Activated CD4-positive, CD25-positive, alpha-beta regulatory T cell treated with anti-CD3 and anti-CD28 coated beads, Interleukin-2, amount 50 U/mL, for 16 hours (primary cell): ENCODE data around the gene NKD1.
"Not testable (repeated sequence)": the region's sequence is repeated elsewhere in the genome, so short reads cannot be mapped to it uniquely, and the experiment has no call there.

Source experiments
- DNase-seq: peaks from one replicate; pipeline ENCODE4 v3.0.0-alpha.2; 2020; ENCODE audit warnings: low read depth, low spot score

Gene NKD1, protein sequence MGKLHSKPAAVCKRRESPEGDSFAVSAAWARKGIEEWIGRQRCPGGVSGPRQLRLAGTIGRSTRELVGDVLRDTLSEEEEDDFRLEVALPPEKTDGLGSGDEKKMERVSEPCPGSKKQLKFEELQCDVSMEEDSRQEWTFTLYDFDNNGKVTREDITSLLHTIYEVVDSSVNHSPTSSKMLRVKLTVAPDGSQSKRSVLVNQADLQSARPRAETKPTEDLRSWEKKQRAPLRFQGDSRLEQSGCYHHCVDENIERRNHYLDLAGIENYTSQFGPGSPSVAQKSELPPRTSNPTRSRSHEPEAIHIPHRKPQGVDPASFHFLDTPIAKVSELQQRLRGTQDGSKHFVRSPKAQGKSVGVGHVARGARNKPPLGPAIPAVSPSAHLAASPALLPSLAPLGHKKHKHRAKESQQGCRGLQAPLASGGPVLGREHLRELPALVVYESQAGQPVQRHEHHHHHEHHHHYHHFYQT

DNA sequence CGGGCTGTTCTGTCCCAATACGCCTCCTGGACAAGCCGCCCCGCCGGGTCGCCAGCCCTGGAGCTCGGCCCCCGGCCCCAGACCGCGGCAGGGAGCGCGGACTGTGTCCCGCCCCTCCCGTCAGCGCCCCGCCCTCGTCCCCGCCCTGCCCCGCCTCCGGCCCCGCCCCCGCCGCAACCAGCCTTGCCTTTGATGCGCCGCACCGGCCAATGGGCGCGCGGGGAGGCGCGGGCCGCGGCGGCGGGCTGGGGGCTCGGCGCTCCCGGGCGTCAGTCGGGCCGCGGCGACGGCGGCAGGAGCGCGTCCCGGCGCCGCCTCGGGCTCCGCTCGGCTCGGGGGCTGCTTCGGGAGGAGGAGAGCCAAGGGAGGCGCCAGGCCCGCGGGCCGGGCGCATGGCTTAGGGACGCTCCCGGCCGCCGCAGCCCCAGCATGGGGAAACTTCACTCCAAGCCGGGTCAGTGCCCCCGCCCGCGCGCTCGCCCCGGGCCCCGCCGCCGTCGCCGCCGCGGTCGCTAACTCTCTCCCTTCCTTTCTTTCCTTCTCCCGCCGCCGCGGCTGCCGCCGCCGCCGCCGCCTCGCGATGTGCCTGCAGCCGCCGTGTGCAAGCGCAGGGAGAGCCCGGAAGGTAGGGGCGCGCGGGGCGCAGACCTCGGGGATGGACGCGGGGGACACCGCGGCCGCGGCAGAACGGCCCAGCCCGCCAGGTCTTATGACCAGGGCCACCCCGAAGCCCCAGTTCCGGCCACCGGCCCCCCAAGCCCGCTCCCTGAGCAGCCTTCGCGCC lies at the start of gene NKD1:
NKD1 (plus strand) TSS at position 272 of the 784 bp plus-strand sequence; CDS start at position 430, 158 bp downstream.
- DNase-seq = peak; percentile 35

DNA sequence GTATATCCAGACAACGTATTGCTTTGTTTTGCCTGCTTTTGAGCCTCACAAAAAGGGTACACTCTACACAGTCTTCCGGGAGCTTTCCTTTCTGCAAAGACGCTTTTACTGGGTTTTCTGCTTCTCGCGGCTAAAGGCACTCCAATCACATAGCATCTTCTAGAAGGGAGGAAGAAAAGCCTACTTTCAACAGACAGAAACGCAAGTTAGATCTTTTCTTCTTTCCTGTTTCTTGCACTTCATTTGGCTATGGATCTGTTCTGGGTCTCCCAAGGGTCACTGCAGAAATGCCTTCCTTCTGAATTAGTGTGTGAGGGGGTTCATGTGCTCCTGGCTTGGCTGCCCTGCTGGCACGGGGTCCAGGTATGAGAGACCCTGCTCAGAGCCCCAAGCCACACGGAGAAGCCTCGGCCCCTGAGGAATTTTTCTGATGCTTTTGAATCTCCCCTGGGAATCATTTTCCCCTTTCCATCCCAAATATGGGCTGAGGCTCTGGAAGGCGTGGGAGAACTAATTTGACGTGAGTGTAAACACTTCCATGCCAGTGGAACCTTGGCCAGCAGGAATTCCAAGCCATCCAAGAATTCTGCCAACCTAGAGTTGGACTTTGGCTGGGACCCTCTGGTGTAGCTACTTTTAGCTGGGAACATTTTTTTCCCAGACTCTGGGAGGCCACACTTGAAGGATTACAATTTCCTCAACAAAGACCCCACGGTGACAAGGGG lies 49.6 kb upstream of the NKD1 start:
- no peak for DNase-seq

DNA sequence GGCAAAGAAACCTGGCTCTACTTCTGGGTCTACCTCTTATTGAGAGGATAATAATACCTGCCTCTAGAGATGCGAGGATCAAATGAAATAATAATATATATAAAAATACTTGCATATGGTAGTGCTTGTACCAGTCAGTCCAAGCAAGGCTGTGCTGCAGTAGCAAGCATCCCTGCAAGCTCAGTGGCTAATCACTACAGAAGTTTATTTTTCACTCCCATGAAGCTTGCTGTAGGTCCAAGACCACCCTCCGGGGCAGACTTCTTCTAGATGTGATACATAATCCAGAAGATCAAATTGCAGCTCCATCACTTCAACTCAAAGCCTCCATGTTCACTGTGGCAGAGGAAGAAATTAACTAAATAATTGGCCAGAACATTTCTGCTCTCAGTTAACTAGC lies 48.9 kb upstream of the NKD1 start:
- no peak for DNase-seq

DNA sequence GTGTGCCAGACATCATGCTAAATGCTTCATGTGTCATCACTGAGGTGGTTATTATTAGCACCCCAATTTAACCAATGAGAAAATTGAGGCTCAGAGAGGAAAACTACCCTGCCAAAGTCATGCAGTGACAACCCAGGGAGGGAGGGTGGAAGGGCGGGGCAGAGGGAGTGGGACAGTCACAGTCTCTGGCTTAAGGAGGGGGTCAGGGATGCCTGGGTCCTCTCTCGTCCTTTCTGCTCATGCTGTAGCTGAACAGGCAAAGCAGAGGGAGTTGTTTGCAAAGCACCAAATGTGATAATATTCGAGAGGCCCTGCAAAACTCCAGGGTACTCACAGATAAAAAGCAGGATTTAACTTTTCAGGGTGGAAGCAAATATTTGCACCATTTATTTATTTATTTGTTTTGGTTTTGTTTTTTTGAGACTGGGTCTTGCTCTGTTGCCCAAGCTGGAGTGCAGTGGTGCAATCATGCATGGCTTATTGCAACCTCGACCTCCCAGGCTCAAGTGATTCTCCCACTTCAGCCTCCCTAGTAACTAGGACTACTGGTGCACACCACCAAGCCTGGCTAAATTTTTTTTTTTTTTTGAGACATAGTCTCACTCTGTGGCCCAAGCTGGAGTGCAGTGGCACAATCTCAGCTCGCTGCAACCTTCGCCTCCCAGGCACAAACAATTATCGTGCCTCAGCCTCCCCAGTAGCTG lies 47.9 kb upstream of the NKD1 start:
- no peak for DNase-seq

DNA sequence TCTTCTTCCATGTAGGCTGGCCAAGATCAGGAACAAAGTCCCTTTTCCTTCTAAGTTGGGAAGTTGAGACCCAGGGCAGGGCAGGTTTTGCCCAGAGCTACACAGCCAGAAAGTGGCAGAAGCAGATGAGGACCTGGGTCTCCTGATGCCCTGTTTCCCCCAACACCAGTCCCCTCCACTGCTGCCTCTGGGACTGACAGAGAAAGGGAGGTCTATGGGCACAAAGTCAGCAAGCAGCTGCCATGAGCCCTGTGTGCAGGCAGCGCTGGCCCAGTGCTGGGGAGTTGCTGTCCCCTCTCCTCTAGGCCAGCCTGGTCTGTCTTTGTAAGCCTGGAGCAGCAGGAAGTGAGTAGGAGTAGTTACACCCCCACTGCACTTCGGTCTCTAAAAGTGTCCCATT lies 46.9 kb upstream of the NKD1 start:
- no peak for DNase-seq

DNA sequence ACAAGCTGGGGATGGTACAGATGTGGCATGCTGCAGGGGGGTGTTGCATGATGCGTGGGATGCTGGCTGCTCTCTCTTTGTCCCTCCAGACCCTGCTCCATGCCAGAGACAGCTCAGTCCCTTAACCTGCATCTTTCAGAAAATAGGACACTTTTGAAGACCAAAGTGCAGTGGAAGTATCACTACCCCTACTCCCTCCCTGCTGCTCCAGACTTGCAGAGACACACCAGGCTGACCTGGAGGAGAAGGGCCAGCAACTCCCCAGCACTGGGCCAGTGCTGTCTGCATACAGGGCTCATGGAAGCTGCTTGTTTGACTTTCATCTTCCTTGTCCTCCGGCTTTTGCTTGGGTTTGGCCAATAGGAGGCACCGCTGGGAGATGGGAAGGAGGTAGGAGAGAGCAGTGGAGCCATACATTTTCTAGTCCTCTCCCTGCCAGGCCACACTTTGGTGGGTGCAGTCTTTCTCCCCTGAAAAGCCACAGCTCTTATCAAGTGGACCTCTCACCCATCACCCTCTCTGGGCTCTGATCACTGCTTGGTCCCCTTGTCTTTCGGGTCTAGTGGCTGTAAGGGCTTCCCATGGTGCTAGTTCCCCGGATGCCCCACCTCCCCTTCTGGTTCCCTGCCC lies 46.1 kb upstream of the NKD1 start:
- no peak for DNase-seq

DNA sequence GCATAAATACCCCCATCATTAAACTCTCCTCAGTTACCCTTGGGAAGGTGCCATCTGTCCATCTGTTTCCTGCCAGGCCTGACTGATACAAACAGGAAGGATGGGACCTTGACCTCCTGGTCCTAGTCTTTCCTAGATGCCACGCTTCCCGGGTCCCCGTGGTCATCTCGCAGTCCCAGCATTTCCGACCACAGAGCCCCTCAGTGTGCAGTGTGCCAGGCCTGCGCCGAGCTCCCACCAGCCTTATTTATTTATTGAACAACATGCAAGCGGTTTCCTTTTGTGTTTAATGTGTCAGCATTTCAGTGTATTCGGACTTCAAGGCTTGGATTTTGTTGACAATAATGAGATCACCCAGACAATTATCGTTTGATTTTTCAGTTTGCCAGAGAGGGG lies 45.6 kb upstream of the NKD1 start:
- DNase-seq = no peak

DNA sequence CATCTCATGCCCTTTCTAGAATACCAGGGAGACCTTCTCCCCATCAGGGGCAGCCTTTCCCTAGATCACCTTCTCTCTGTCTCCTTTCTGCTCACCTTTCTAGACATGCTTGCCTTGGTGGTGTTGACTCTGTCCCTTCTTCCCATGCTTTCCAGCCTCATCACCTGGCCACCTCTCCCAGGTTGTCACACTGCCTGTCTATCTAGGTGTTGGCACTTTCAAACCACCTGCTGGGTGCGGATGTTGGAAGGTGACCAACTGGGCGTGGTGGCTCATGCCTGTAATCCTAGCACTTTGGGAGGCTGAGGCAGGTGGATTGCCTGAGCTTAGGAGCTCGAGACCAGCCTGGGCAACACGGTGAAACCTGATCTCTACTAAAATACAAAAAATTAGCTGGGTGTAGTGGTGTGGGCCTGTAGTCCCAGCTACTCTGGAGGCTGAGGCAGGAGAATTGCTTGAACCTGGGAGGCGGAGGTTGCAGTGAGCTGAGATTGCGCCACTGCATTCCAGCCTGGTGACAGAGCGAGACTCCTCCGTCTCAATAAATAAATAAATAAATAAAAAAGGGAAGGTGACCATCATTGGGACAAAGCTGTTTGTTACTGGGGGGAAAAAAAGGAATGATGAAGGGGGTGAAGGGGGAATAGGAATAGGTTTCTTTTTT lies 44.2 kb upstream of the NKD1 start:
- DNase-seq = not testable (repeated sequence)

DNA sequence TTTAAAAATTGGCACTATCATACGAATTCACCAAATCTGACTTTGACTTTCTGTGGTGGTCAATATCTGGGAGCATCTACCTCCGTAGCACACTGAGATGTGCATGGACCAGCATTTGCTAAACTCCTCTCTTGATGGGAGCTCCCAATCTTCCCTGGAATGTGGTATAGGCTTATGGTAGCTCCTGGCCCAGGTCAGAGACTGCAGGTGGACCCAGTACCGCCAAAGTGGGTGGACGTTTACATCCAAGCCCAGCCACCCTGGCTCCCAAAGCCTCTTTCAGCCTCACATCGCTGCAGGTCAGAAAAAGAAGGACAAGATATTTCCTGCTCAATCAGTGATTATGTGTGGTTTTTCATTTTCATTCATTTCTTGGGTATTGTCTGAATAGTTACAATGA lies 43.1 kb upstream of the NKD1 start:
- DNase-seq = no peak

DNA sequence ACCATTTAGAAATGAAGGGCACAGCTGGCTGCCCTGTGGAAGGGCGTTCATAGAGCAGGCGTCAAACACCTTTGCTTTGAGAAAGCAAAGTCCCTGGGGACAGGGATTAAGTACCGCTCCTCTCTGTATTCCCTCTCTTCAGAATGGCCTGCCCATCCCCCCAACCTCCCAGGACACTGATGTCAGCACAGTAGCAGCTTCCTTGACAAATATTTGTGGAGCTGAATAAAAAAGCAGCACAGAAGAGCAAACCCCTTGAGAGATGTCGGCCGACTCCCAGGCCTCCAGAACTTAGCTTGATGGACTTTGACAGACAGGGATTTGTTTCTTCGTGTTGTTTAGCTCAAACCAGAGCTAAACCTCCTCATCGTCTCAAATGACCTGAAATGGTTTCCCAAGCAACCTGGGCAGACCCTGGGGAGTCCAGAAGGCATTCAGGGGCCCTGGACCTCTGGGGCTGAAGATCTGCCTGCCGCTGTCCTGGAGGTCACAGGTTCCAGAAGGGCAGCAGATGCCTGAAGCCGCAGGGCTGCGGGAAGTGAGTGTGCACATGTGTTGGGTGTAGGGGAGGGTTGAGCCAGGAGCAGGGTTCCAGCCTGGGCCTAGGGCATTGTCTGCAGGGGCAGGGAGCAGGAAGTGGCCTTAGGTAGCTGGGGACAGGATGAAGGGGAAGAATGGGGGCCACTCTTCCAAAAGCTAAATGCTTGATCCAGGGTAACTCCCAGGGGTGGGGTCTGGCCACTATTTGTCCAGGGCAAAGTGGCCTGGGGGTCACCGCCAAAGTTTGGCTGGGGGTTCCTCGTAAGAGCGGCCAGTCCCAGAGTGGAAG lies 42.3 kb upstream of the NKD1 start:
- no peak for DNase-seq

DNA sequence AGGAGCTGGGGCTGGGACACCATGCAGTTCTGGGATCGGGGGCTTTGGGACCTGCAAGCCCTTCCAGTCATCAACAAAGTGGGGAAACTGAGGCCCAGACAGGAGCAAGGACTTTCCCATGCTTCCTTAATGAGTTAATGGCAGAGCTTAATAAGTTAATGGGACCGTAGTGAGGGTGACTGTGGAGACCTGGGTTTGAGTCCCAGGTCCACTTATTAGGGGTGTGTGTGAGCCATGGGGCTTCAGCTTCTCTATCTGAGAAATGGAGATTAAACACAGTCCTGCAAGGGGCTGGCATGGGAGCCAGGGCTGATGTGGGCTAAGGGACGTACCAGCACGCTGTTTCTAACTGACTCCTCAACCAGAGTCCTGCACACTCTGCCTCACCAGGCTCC lies 41.7 kb upstream of the NKD1 start:
- DNase-seq = no peak

DNA sequence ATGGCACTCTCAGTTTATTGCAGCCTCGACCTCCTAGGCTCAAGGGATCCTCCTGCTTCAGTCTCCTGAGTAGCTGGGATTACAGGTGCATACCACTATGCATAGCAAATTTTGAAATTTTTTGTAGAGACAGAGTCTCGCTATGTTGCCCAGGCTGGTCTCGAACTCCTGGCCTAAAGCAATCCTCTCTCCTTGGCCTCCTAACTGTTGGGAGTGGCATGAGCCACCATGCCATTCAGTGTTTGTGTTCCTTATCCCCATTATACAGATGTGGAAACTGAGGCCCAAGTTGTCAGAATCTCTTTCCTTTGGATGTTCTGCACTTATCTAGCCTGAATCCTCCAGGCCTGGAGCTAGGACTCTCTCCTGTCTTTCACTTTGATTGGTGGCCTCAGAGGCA lies 40.8 kb upstream of the NKD1 start:
- no peak for DNase-seq

DNA sequence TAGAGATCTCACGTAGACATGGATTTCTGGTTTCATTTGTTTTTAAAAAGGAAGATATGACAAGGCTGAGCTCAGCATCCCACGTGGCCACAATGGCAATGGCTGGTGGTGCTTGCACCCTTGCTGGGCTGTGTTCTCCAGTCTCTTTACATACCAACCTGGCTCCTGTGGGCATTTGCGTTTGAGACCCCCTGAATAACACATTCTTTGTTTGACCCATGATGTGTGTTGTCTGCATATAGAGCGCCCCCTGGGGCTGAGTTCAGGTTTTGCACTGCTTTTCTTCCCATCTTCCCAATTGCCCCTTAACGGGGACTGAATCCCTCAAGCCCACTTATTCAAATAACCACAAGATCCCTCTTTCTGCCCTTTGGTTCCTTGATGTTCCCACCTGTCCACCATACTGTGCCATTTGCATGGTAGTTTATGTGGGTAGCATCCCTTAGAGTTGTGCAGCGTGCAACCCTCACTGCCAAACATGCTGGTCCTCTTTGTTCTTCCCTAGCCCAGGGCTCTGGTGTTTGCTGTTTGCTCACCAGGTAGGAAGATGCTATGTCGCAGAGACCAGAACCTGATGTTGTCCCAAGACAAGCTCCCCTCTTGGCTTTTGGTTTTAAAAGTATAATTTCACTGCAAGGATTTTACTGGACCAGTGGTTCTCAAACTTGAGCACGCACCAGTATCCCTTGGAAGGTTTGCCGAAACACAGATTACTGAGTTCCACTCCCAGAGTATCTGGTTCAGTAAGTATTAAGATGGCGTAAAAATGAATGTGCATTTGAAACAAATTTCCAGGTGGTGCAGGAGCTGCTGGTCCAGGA lies 38.5 kb upstream of the NKD1 start:
- DNase-seq = peak; percentile 21

DNA sequence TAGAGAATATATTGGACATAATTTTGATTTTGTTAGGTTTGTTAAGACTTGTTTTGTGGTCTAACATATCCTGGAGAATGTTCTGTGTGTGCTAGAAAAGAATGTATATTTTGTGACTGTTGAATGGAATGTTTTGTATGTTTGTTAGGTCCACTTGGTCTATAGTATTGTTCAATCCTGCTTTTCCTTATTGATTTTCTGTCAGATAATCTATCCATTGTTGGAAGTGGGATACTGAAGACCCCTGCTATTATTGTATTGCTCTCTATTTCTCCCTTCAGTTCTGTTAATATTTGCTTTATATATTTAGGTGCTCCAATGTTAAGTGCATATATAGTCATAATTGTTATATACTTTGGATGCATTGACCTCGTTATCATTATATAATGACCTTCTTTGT lies 33.0 kb upstream of the NKD1 start:
- DNase-seq = no peak

DNA sequence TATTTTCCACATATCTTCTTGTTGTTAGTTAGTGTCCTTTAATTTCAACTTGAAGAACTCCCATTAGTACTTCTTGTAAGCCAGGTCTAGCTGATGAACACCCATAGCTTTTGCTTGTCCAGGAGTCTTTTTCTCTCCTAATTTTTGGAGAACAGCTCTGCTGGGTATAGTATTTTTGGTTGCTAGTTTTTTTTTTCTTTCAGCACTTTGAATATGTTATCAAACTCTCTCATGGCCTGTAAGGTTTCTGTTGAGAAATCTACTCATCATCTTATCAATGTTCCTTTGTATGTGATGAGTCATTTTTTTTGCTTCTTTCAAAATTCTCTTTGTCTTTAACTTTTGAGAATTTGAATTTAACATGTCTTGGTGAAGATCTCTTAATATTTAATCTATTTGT lies 31.8 kb upstream of the NKD1 start:
- no peak for DNase-seq

DNA sequence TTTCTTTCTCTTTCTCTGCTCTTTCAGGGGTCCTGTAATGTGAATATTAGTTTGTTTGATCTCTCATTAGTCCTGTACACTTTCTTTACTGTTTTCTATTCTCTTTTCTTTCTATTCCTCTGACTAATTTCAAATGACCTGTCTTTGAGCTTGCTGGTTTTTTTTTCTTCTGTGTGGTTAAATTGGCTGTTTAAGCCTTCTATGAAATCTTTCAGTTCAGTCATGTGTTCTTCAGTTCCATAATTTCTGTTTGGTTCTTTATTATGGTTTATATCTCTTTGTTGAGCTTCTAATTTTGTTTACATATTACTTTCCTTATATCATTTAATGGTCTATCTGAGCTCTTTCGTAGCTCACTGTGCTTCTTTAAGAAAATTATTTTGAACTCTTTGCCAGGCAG lies 31.3 kb upstream of the NKD1 start:
- DNase-seq = no peak

DNA sequence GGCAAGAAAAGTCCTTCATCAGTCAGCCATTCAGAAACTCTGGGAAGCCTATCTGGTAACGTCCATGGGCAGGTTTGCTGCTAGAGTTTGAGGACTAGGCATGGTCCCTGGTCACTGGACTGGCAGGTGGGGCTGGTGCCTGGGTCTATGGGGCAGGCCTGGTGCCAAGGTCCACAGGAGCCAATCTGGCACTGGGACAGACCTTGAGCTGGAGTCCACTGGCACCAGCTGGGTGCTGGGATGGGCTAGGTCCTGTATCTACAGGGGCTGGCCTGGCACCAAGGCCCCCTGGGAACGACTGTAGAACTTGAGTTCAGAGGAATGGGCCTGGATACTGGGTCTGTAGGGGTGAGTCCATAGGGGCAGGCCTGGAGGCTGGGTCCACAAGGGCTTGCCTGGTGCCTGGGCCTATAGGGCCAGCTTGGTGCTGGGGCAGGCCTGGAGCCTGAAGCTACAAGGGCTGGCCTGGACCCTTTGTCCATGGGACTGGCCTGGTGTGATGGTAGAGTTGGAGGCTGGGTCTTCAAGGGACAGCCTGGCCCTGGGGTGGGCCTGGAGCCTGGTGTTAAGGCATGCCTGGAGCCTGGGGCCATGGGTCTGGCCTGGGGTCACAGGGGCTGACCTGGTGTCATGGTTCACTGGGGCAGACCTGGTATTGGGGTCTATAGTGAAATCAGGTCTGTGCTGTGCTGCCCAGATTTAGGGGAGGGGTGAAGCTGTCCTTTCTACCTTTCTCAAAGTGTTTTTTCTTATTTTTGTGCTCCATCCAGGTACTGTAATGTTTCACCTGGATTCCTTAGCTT lies 30.5 kb upstream of the NKD1 start:
- DNase-seq = no peak

DNA sequence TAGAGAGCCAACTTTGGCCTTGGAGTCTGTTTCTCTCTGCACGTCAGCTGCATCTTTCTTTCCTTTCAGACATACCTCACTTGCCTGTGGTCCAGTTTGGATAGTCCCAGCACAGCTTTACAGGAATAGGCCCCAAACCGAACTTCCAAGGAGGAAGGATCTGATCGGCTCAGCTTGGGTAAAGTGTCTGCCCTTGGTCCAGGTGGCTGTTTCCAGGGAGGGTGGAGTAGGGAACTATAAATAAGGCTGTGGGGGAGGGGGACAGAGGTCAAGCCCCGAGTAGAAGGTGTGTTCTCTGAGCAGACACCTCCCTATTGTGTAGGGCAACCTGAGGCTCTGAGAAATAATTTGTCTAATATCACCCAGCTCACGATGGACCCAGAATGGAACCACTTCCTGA lies 29.2 kb upstream of the NKD1 start:
- DNase-seq = no peak
